HepG2 (cell line): ENCODE data around the gene TBXA2R. TPM values are rescaled to one million over a fixed set of nuclear protein-coding genes. Genes with fewer than 3 reads are reported as not detected.
A peak's percentile ranks its signal among the peaks of the same experiment; 100 is the strongest.

Source experiments
- ATAC-seq: fragments of 200-7000 bp; cut with Tn5 transposase; 3 replicates; pipeline ENCODE4 v1.9.1; 2020; ENCODE audit warnings: mild to moderate bottlenecking, moderate library complexity
- BruUV-seq: library from RNA; stranded (reverse); fragments of 400-500 nt; replicated peaks from 2 replicates; lab custom pipeline; 2021; lab: Mats Ljungman, UMichigan
- CTCF ChIA-PET: fragments of 300-600 bp; formaldehyde crosslinking; extraction: SDS; loops from one replicate; lab custom pipeline; 2021; ENCODE audit warnings: low total read pairs, inconsistent platforms, low intra/inter-chr PET ratio; lab: Yijun Ruan, JAX
- POLR2A ChIA-PET: fragments of 350-600 bp; sonication (Branson Sonifier 250); formaldehyde crosslinking; loops from one replicate; lab custom pipeline; 2020; ENCODE audit warnings: antibody characterized with exemption, inconsistent platforms; lab: Yijun Ruan, JAX
- DNase-seq: peaks from one replicate; pipeline ENCODE4 v3.0.0-alpha.2; 2015; ENCODE audit warnings: low spot score
- FAIRE-seq: peaks from 3 replicates; lab custom pipeline; 2011; peaks lifted over from hg19 to GRCh38; lab: Jason Lieb, UNC
- H2AFZ ChIP-seq: one replicate; pipeline ENCODE4 v1.6.1; 2011; ENCODE audit warnings: low read length, inconsistent platforms
- H3K27ac ChIP-seq: fragments of 300-600 bp; 3 replicates; pipeline ENCODE4 v1.8.0; 2011; ENCODE audit warnings: mixed run types, mild to moderate bottlenecking, mixed read lengths, low read length, inconsistent platforms; ENCODE audit not compliant: insufficient read depth; ENCODE audit errors: extremely low read length
- H3K27me3 ChIP-seq, 2 experiments: fragments of 200-600 bp in 1 of 2; 2 replicates in 1 of 2; 3 replicates in 1 of 2; pipeline versions ENCODE4 v1.6.0 to v1.8.0; 2011; ENCODE audit warnings: low read length in 2 of 2, mild to moderate bottlenecking in 2 of 2, moderate library complexity in 2 of 2, inconsistent platforms in 1 of 2; ENCODE audit not compliant: insufficient read depth in 2 of 2, control insufficient read depth in 1 of 2
- H3K36me3 ChIP-seq, 2 experiments: fragments of 200-600 bp in 1 of 2; replicated peaks in 1 of 2; 2 replicates in 1 of 2; 3 replicates in 1 of 2; pipeline versions ENCODE4 v1.5.1 to v1.8.0; 2011; ENCODE audit warnings: low read length in 2 of 2, inconsistent platforms in 1 of 2; ENCODE audit not compliant: insufficient read depth in 2 of 2, control insufficient read depth in 1 of 2
- H3K4me1 ChIP-seq: 2 replicates; pipeline ENCODE4 v1.5.1; 2012; ENCODE audit warnings: low read length, inconsistent platforms; ENCODE audit not compliant: insufficient read depth
- H3K4me2 ChIP-seq: 2 replicates; pipeline ENCODE4 v1.6.0; 2011; ENCODE audit warnings: low read depth, low read length, inconsistent platforms
- H3K4me3 ChIP-seq, 3 experiments: fragments of 200-600 bp in 1 of 3; sonication (generic), shearing (Covaris generic) in 1 of 3; replicated peaks in 1 of 3; 2 replicates each; pipeline ENCODE4 v1.5.1; 2011 to 2016; ENCODE audit warnings: low read length in 3 of 3, inconsistent platforms in 2 of 3, low read depth in 2 of 3, mild to moderate bottlenecking in 2 of 3, control low read depth in 1 of 3, mixed read lengths in 1 of 3; ENCODE audit not compliant: insufficient read depth in 1 of 3
- H3K79me2 ChIP-seq: one replicate; pipeline ENCODE4 v1.6.1; 2011; ENCODE audit warnings: low read length, inconsistent platforms; ENCODE audit not compliant: insufficient read depth
- H3K9ac ChIP-seq: 2 replicates; pipeline ENCODE4 v1.6.0; 2011; ENCODE audit warnings: mild to moderate bottlenecking, low read depth, low read length, inconsistent platforms; ENCODE audit not compliant: insufficient read depth
- H3K9me3 ChIP-seq: 2 replicates; pipeline ENCODE4 v1.5.1; 2012; ENCODE audit warnings: mild to moderate bottlenecking, low read length
- H4K20me1 ChIP-seq: 2 replicates; pipeline ENCODE4 v1.6.0; 2011; ENCODE audit warnings: inconsistent platforms, mild to moderate bottlenecking, low read length, moderate library complexity; ENCODE audit not compliant: insufficient read depth
- FOXO1 ChIP-seq: sonication (generic); formaldehyde crosslinking; IDR thresholded peaks from 2 replicates; pipeline ENCODE4 v1.4.0; 2020; ENCODE audit warnings: missing genetic modification reagents
- HNRNPLL ChIP-seq: fragments of 200-400 bp; formaldehyde crosslinking; IDR thresholded peaks from 2 replicates; pipeline ENCODE4 v1.6.1; 2017; ENCODE audit warnings: mild to moderate bottlenecking, low read depth, low read length; ENCODE audit not compliant: poor library complexity, severe bottlenecking
- KLF13 ChIP-seq: sonication (generic); formaldehyde crosslinking; IDR thresholded peaks from 2 replicates; pipeline ENCODE4 v1.4.0; 2020; ENCODE audit warnings: mild to moderate bottlenecking, missing genetic modification reagents
- ZNF329 ChIP-seq: sonication (generic); formaldehyde crosslinking; IDR thresholded peaks from 2 replicates; pipeline ENCODE4 v1.9.0; 2021; ENCODE audit warnings: low read depth, mild to moderate bottlenecking, missing genetic modification reagents
- ZNF501 ChIP-seq: sonication (generic); formaldehyde crosslinking; IDR thresholded peaks from 2 replicates; pipeline ENCODE4 v1.5.1; 2020; ENCODE audit warnings: mild to moderate bottlenecking, moderate library complexity, missing genetic modification reagents
- WGBS: methylation state at CpG from one replicate; pipeline ENCODE4 v1.1.6; 2017; ENCODE audit warnings: low lambda C conversion rate; 5-methylcytosine and 5-hydroxymethylcytosine counted together
- in situ Hi-C: cut with HindIII; loops from 2 replicates; pipeline ENCODE4 v1.10.0; 2017; ENCODE audit warnings: low pct_unique_long_range_greater_than_20kb; ENCODE audit not compliant: extremely low pct_ligation_motif_present
- intact Hi-C: fragments of 100-400 bp; cut with micrococcal nuclease; formaldehyde crosslinking; loops from one replicate; pipeline ENCODE4 v1.10.0; 2022; ENCODE audit not compliant: unreplicated experiment
- polyA plus RNA-seq, 8 experiments: library from polyadenylated mRNA; depleted of rRNA in 3 of 8; stranded (reverse) in 7 of 8; unstranded in 1 of 8; fragments of >200 nt; fragmentation: Illumina TruSeq in 4 of 8; extraction: Trizol in 4 of 8; gene quantifications; 2 replicates each; pipeline versions ENCODE4 v1.2.1 to v1.2.3, GENCODE V29; 2011 to 2016; ENCODE audit warnings: low read depth in 4 of 8, missing spikeins in 1 of 8, mixed read lengths in 1 of 8; ENCODE audit not compliant: insufficient read depth in 1 of 8
- total RNA-seq, 5 experiments: library from RNA; depleted of rRNA; stranded (reverse); fragments of >200 nt; fragmentation: Illumina TruSeq; extraction: Trizol; gene quantifications; 2 replicates each; pipeline ENCODE4 v1.2.3, GENCODE V29; 2016; ENCODE audit warnings: low read depth in 1 of 5

TBXA2R gene
- total and polyA plus RNA-seq, 2 of the 13 experiments (the other 11 are each of a cell fraction or from before 2014, with no cell fraction given): 0.09 TPM; not detected in 1

GRCh38 chr19:3585301-3586126 lies 21.2 kb downstream of the TBXA2R start, which contains the start of gene GIPC3:
Gene GIPC3 (plus strand): TSS chr19:3585478. CDS start chr19:3585598, 120 bp downstream.
- Histone ChIP-seq H3K36me3 (no peaks in the 10 kb centered on the region), H4K20me1 (no peaks in the 10 kb centered on the region), H3K4me2 (peak within 1 kb of the TSS; percentile 51; the same call in 1 of the 2 replicates), H3K27ac (no peak within 1 kb of the TSS), H3K9ac (no peak within 1 kb of the TSS), H3K4me1 (0 out of 2 replicates have a peak, but pooled peaks cover under 1% of the 10 kb centered on the region), H3K4me3 (peak within 1 kb of the TSS in 1 of 3 experiments; percentile 45; a peak in 1 of 6 replicates), H3K79me2 (no peaks in the 10 kb centered on the region), H3K27me3 (peaks cover 2 to 23% of the 10 kb centered on the region in 2 experiments; a peak in 4 of 5 replicates), H3K9me3 (no peaks in the 10 kb centered on the region), H2AFZ (no peak within 1 kb of the TSS)
- intact Hi-C loops (no loop called here), in situ Hi-C loops (no loop called here)
- FAIRE-seq (no peak), ATAC-seq (no peak), DNase-seq (no peak)
- ChIA-PET POLR2A (no interaction called here), CTCF (interaction anchor here (1.4 kb wide), 1 partner anchor 40 kb away, joined by 5 read pairs; no protein-coding TSS in a partner anchor)
- no TSS peak for BruUV-seq
- WGBS: no CpG with 5 or more reads among the region's 84 CpGs
- TF ChIP-seq ZNF329 (CRISPR knock-in tag) (peak; percentile 91; the same call in 1 of the 2 replicates), HNRNPLL (peak; percentile 44), KLF13 (no peak), FOXO1 (no peak), ZNF501 (CRISPR knock-in tag) (0 out of 2 replicates have a peak, but pooled peaks have one; percentile 29)
